Measurements from ENCODE around the gene PDF. TPM values are rescaled to one million over a fixed set of nuclear protein-coding genes. Genes with fewer than 3 reads are reported as not detected.

Gene PDF
- total RNA-seq, 1 donor from 2014 or later: 8.8 TPM

DNA sequence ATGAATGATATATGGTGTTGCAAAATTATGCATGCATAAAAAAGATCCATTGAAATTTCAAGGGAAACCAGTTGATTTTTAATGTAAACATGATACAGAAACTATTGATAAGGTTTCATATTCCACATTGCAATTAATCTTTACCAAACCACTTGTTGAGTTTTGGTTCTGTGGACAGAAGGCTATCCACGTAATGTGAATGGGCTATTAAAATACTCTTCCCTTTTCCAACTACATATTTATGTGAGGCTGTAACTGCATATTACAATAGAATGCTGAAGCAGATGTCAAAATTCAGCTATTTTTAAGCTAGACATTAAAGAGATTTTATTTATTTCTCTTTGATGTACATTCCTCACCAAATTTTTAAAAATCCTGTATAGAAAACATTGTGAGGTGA is 53.0 kb downstream of the PDF start:
- ATAC-seq: no peak

More for the DNA sequence above, 53.0 kb downstream of the PDF start:
- H3K9me3 ChIP-seq: no peaks in the 10 kb centered on the region
- H3K36me3 ChIP-seq: peaks cover 4% of the 10 kb centered on the region
- intact Hi-C loops (cut with DNase I): no loop called here
- H3K4me1 ChIP-seq: peaks cover 12% of the 10 kb centered on the region
- H3K27ac ChIP-seq: no peak overlapping the region
- TF ChIP-seq, protein P1, sequence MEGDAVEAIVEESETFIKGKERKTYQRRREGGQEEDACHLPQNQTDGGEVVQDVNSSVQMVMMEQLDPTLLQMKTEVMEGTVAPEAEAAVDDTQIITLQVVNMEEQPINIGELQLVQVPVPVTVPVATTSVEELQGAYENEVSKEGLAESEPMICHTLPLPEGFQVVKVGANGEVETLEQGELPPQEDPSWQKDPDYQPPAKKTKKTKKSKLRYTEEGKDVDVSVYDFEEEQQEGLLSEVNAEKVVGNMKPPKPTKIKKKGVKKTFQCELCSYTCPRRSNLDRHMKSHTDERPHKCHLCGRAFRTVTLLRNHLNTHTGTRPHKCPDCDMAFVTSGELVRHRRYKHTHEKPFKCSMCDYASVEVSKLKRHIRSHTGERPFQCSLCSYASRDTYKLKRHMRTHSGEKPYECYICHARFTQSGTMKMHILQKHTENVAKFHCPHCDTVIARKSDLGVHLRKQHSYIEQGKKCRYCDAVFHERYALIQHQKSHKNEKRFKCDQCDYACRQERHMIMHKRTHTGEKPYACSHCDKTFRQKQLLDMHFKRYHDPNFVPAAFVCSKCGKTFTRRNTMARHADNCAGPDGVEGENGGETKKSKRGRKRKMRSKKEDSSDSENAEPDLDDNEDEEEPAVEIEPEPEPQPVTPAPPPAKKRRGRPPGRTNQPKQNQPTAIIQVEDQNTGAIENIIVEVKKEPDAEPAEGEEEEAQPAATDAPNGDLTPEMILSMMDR (IDR thresholded peaks at IDR 0.05): no peak
- H3K27me3 ChIP-seq: no peaks in the 10 kb centered on the region
- no peak for DNase-seq
- H3K4me3 ChIP-seq: no peak overlapping the region

Other genes with a start within 250 kb of the PDF start
- 8.2 TPM for gene HAS3, start 224.9 kb downstream of the PDF start, total RNA-seq
- 97.3 TPM for gene CHTF8, start 198.0 kb downstream of the PDF start, total RNA-seq
- 36.5 TPM for gene UTP4, start 197.9 kb downstream of the PDF start, total RNA-seq
- 44.6 TPM for gene SNTB2, start 143.4 kb downstream of the PDF start, total RNA-seq
- 28.9 TPM for gene VPS4A, start 19.2 kb downstream of the PDF start, total RNA-seq
- gene COG8, start 9.0 kb upstream of the PDF start, total RNA-seq: 32.3 TPM
- gene NIP7, start 9.2 kb upstream of the PDF start, total RNA-seq: 20.8 TPM
- gene TMED6, start 21.2 kb upstream of the PDF start, total RNA-seq: 0.69 TPM
- gene TERF2, start 55.4 kb upstream of the PDF start, total RNA-seq: 33.0 TPM
- 88.4 TPM for gene CYB5B, start 94.0 kb upstream of the PDF start, total RNA-seq
- gene NFAT5, start 235.4 kb upstream of the PDF start, total RNA-seq: 62.3 TPM